H1 (cell line): ENCODE measurements around the gene CELF4. TPM values are rescaled to one million over a fixed set of nuclear protein-coding genes. Genes with fewer than 3 reads are reported as not detected.

Source experiments
- CTCF ChIA-PET: fragments of 300-600 bp; sonication (Branson Sonifier 250); formaldehyde crosslinking; loops from one replicate; lab custom pipeline; 2021; ENCODE audit not compliant: partially characterized antibody; lab: Charles Lee
- POLR2A ChIA-PET: fragments of 300-600 bp; sonication (Branson Sonifier 250); formaldehyde crosslinking; loops from one replicate; lab custom pipeline; 2021; ENCODE audit warnings: inconsistent platforms; ENCODE audit not compliant: partially characterized antibody; lab: Charles Lee
- DNase-seq, 2 experiments: peaks; one replicate each; pipeline versions ENCODE4 v3.0.0 to v3.0.0-alpha.2; 2010 to 2022; ENCODE audit warnings: low spot score in 2 of 2, low read depth in 1 of 2, mixed read lengths in 1 of 2
- FAIRE-seq: peaks from 2 replicates; lab custom pipeline; 2011; peaks lifted over from hg19 to GRCh38; lab: Jason Lieb, UNC
- H2AFZ ChIP-seq: 2 replicates; pipeline ENCODE4 v1.8.1; 2012; ENCODE audit warnings: low read length, inconsistent platforms
- H2AK5ac ChIP-seq: 2 replicates; pipeline ENCODE4 v1.6.1; 2013; ENCODE audit warnings: low read depth, low read length
- H2BK120ac ChIP-seq: replicated peaks from 2 replicates; pipeline ENCODE3; 2013; ENCODE audit warnings: low read depth, low read length, inconsistent platforms
- H2BK12ac ChIP-seq: 2 replicates; pipeline ENCODE4 v1.6.1; 2013; ENCODE audit warnings: low read depth, low read length
- H2BK15ac ChIP-seq: 2 replicates; pipeline ENCODE4 v1.6.1; 2013; ENCODE audit warnings: low read length
- H2BK20ac ChIP-seq: 2 replicates; pipeline ENCODE4 v1.6.1; 2013; ENCODE audit warnings: low read length
- H2BK5ac ChIP-seq: 2 replicates; pipeline ENCODE4 v1.6.1; 2013; ENCODE audit warnings: low read depth, low read length
- H3K14ac ChIP-seq: 2 replicates; pipeline ENCODE4 v1.6.1; 2013; ENCODE audit warnings: inconsistent platforms; ENCODE audit not compliant: insufficient read length
- H3K18ac ChIP-seq: 2 replicates; pipeline ENCODE4 v1.6.1; 2013; ENCODE audit warnings: low read length; ENCODE audit errors: extremely low read depth
- H3K23ac ChIP-seq: 2 replicates; pipeline ENCODE4 v1.6.1; 2013; ENCODE audit warnings: inconsistent platforms; ENCODE audit not compliant: insufficient read length
- H3K23me2 ChIP-seq: 2 replicates; pipeline ENCODE4 v1.6.1; 2013; ENCODE audit warnings: low read depth, low read length
- H3K27ac ChIP-seq: 2 replicates; pipeline ENCODE4 v1.6.1; 2011; ENCODE audit warnings: low read depth, low read length, inconsistent platforms
- H3K27me3 ChIP-seq, 4 experiments: replicated peaks in 1 of 4; 1 replicate in 1 of 4; 2 replicates in 3 of 4; pipeline versions ENCODE4 v1.6.1 to v1.8.1; 2011 to 2013; ENCODE audit warnings: low read length in 3 of 4, mild to moderate bottlenecking in 3 of 4, inconsistent platforms in 2 of 4, mixed read lengths in 2 of 4, moderate library complexity in 1 of 4; ENCODE audit not compliant: control insufficient read depth in 3 of 4, insufficient read depth in 3 of 4; ENCODE audit errors: extremely low read depth in 1 of 4
- H3K36me3 ChIP-seq, 4 experiments: 2 replicates each; pipeline versions ENCODE4 v1.6.1 to v1.8.1; 2011 to 2013; ENCODE audit warnings: mild to moderate bottlenecking in 4 of 4, low read length in 3 of 4, moderate library complexity in 2 of 4, control low read depth in 1 of 4, inconsistent platforms in 1 of 4; ENCODE audit not compliant: insufficient read depth in 4 of 4, control insufficient read depth in 2 of 4
- H3K4ac ChIP-seq: replicated peaks from 2 replicates; pipeline ENCODE3; 2013; ENCODE audit warnings: low read length, low read depth, mixed read lengths, inconsistent platforms; ENCODE audit not compliant: insufficient read length
- H3K4me1 ChIP-seq, 4 experiments: replicated peaks in 1 of 4; 1 replicate in 1 of 4; 2 replicates in 3 of 4; pipeline versions ENCODE4 v1.6.1 to v1.8.1; 2011 to 2013; ENCODE audit warnings: low read length in 3 of 4, inconsistent platforms in 2 of 4, mixed read lengths in 1 of 4; ENCODE audit not compliant: insufficient read depth in 4 of 4, control insufficient read depth in 3 of 4
- H3K4me2 ChIP-seq, 2 experiments: 2 replicates each; pipeline versions ENCODE4 v1.6.1 to v1.8.1; 2011 to 2013; ENCODE audit warnings: low read depth in 2 of 2, low read length in 2 of 2, control low read depth in 1 of 2, inconsistent platforms in 1 of 2, mild to moderate bottlenecking in 1 of 2; ENCODE audit not compliant: insufficient read depth in 1 of 2
- H3K4me3 ChIP-seq, 4 experiments: fragments of 200-600, 300-600 bp in 1 of 4; sonication (generic), shearing (Covaris generic), sonication (Bioruptor Twin) in 1 of 4; 2 replicates each; pipeline versions ENCODE4 v1.5.1 to v1.8.1; 2011 to 2016; ENCODE audit warnings: low read length in 4 of 4, low read depth in 3 of 4, control low read depth in 2 of 4, inconsistent platforms in 2 of 4, mild to moderate bottlenecking in 2 of 4, mixed read lengths in 1 of 4, moderate library complexity in 1 of 4; ENCODE audit not compliant: insufficient read depth in 2 of 4; ENCODE audit errors: extremely low read depth in 1 of 4
- H3K56ac ChIP-seq: replicated peaks from 2 replicates; pipeline ENCODE3; 2013; ENCODE audit warnings: low read depth, mild to moderate bottlenecking, mixed read lengths, low read length, inconsistent platforms; ENCODE audit not compliant: insufficient read length
- H3K79me1 ChIP-seq: 2 replicates; pipeline ENCODE4 v1.6.1; 2013; ENCODE audit warnings: low read depth, low read length, control low read depth
- H3K79me2 ChIP-seq, 2 experiments: 2 replicates each; pipeline versions ENCODE4 v1.6.1 to v1.8.1; 2012 to 2013; ENCODE audit warnings: low read length in 2 of 2, mild to moderate bottlenecking in 2 of 2, inconsistent platforms in 1 of 2; ENCODE audit not compliant: insufficient read depth in 2 of 2, control insufficient read depth in 1 of 2
- H3K9ac ChIP-seq, 4 experiments: replicated peaks in 1 of 4; 1 replicate in 1 of 4; 2 replicates in 3 of 4; pipeline versions ENCODE4 v1.6.1 to v1.8.1; 2011 to 2013; ENCODE audit warnings: low read depth in 3 of 4, low read length in 3 of 4, control low read depth in 2 of 4, mild to moderate bottlenecking in 2 of 4, moderate library complexity in 2 of 4, inconsistent platforms in 1 of 4; ENCODE audit errors: extremely low read depth in 1 of 4
- H3K9me3 ChIP-seq, 2 experiments: 2 replicates each; pipeline versions ENCODE4 v1.6.1 to v1.8.1; 2012 to 2013; ENCODE audit warnings: mild to moderate bottlenecking in 2 of 2, moderate library complexity in 2 of 2, control low read depth in 1 of 2, inconsistent platforms in 1 of 2, low read depth in 1 of 2, low read length in 1 of 2, mixed read lengths in 1 of 2; ENCODE audit not compliant: insufficient read depth in 2 of 2
- H4K20me1 ChIP-seq, 2 experiments: replicated peaks in 1 of 2; 2 replicates each; pipeline versions ENCODE3 to v1.8.1; 2011 to 2013; ENCODE audit warnings: inconsistent platforms in 2 of 2, low read length in 2 of 2, mild to moderate bottlenecking in 1 of 2; ENCODE audit not compliant: insufficient read depth in 2 of 2, control insufficient read depth in 1 of 2
- H4K5ac ChIP-seq: 2 replicates; pipeline ENCODE4 v1.6.1; 2013; ENCODE audit warnings: low read length, low read depth, mixed read lengths, inconsistent platforms; ENCODE audit not compliant: insufficient read length
- H4K8ac ChIP-seq: 2 replicates; pipeline ENCODE4 v1.8.0; 2013; ENCODE audit warnings: mild to moderate bottlenecking, moderate library complexity, low read length, inconsistent platforms; ENCODE audit not compliant: insufficient read depth; ENCODE audit errors: extremely low read depth
- H4K91ac ChIP-seq: replicated peaks from 2 replicates; pipeline ENCODE3; 2013; ENCODE audit warnings: low read length, mixed read lengths, inconsistent platforms; ENCODE audit not compliant: insufficient read length
- GTF2F1 ChIP-seq: IDR thresholded peaks from 2 replicates; pipeline ENCODE4 v1.6.1; 2012; ENCODE audit warnings: low read depth, low read length, improper control_type of control experiment, borderline replicate concordance
- WGBS, 2 experiments: shearing (Covaris generic) in 1 of 2; methylation state at CpG; one replicate each; pipeline versions ENCODE4 v1.1.6 to v1.1.7; 2013 to 2015; ENCODE audit warnings: low lambda C conversion rate in 2 of 2, mixed read lengths in 2 of 2, inconsistent platforms in 1 of 2, low coverage in 1 of 2, missing lambda C conversion rate in 1 of 2; ENCODE audit not compliant: insufficient replicate concordance in 2 of 2, insufficient coverage in 1 of 2, insufficient read length in 1 of 2; ENCODE audit errors: extremely low coverage in 1 of 2, missing lambda C conversion rate in 1 of 2; 5-methylcytosine and 5-hydroxymethylcytosine counted together
- polyA plus RNA-seq, 7 experiments: library from polyadenylated mRNA; depleted of rRNA in 3 of 7; stranded (reverse) in 5 of 7; unstranded in 2 of 7; fragments of >200 nt in 5 of 7; fragments of 200-250 nt in 2 of 7; gene quantifications; 1 replicate in 5 of 7; 2 replicates in 1 of 7; 4 replicates in 1 of 7; pipeline versions ENCODE4 v1.2.1 to v1.2.3, GENCODE V29; 2011 to 2013; ENCODE audit warnings: missing spikeins in 2 of 7, mixed read lengths in 2 of 7
- total RNA-seq: library from RNA; stranded (reverse); fragmentation: NEBNext Ultra II Directional; extraction: Animal tissue kit (Norgen Biotek cat#: 25700); gene quantifications from 2 replicates; pipeline ENCODE4 v1.2.1, GENCODE V29; 2021

Gene CELF4
- total and polyA plus RNA-seq, 2 of the 8 experiments (the other 6 are each of a cell fraction or from before 2014, with no cell fraction given) = 1.6 to 3.4 TPM

DNA sequence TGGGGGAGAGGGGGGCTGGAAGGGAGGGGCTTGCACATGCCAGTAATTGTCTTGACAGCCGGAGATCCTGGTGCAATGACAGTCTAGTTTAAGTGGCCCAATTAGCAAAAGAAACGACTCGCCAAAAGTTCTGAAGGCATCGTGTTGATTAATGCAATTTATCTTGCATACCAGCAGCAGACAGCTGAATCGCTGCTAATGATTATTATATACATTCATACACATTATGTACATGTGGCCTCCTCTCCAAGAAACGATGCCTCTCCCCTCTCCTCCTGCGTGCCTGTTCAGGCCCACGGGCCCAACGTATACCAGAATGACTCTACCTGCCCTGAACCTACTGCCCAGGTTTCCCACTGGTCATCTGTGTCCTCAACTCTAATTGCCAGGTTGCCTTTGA lies 214.5 kb downstream of the CELF4 start:
- Histone ChIP-seq H2BK15ac (no peak overlapping the region), H3K23me2 (no peaks in the 10 kb centered on the region; the same call in 1 of the 2 replicates), H4K20me1 (peaks cover 0 to 2% of the 10 kb centered on the region in 2 experiments), H2AFZ (no peak overlapping the region), H2BK5ac (no peak overlapping the region), H3K79me2 (no peaks in the 10 kb centered on the region), H3K18ac (no peak overlapping the region), H3K9me3 (no peaks in the 10 kb centered on the region), H3K79me1 (no peaks in the 10 kb centered on the region), H3K36me3 (no peaks in the 10 kb centered on the region), H3K27ac (no peak overlapping the region), H4K91ac (no peak overlapping the region), H3K4me1 (no peaks in the 10 kb centered on the region; a peak in 3 of 7 replicates), H3K4me2 (no peak overlapping the region), H4K8ac (no peak overlapping the region), H4K5ac (no peak overlapping the region), H2BK20ac (no peak overlapping the region), H3K56ac (no peak overlapping the region), H3K4me3 (no peak overlapping the region), H3K27me3 (no peaks in the 10 kb centered on the region; a peak in 1 of 7 replicates), H3K4ac (no peak overlapping the region), H3K14ac (no peak overlapping the region), H3K9ac (no peak overlapping the region), H2AK5ac (no peak overlapping the region), H3K23ac (no peak overlapping the region), H2BK120ac (no peak overlapping the region), H2BK12ac (no peak overlapping the region)
- POLR2A ChIA-PET = no interaction called here
- FAIRE-seq (no peak), DNase-seq (no peak)
- 89% methylated on average over 9 of the region's 9 CpGs; no CpG with 5 or more reads in 1 of the 2 experiments for WGBS, 2 experiments
- CTCF ChIA-PET = interaction anchor here (0.6 to 4.2 kb wide), 9 partner anchors 8 to 180 kb away, joined by 3 to 48 read pairs (median 3); no protein-coding TSS in a partner anchor
- TF ChIP-seq GTF2F1 = no peak
